ENCODE measurements around the gene TMEM14A. TPM values are rescaled to one million over a fixed set of nuclear protein-coding genes. Genes with fewer than 3 reads are reported as not detected.

Gene TMEM14A
- polyA plus RNA-seq, 6 donors from 2014 or later: 9.7 to 22.3 (median 15.5) TPM

- peak; percentile 23 for DNase-seq
- peak; percentile 78 to 80 for ATAC-seq (ENCODE audit: low read depth in 2 of 2)
- Mint-ChIP-seq H3K27me3 (peaks cover 5 to 14% (median 9%) of the 10 kb centered on the region in 3 donors), H3K27ac (peak overlapping the region in 1 of 6 donors; percentile 23), H3K4me3 (no peak overlapping the region), H3K36me3 (no peaks in the 10 kb centered on the region), H3K9me3 (peaks cover 0 to 1% (median 0%) of the 10 kb centered on the region in 7 donors), H3K4me1 (peaks cover 4 to 7% (median 5%) of the 10 kb centered on the region in 3 donors)
These were observed 53.7 kb downstream of the TMEM14A start for GRCh38 chr6:52724406-52725121.

- peaks cover 0 to 1% (median 0%) of the 10 kb centered on the region in 7 donors for H3K9me3 Mint-ChIP-seq
- peaks cover 4 to 7% (median 5%) of the 10 kb centered on the region in 3 donors for H3K4me1 Mint-ChIP-seq
- peaks cover 5 to 14% (median 9%) of the 10 kb centered on the region in 3 donors for H3K27me3 Mint-ChIP-seq
- DNase-seq (no peak), ATAC-seq (ENCODE audit: low read depth in 2 of 2) (no peak)
- no peaks in the 10 kb centered on the region for H3K36me3 Mint-ChIP-seq
- no peak overlapping the region for H3K27ac Mint-ChIP-seq
- no peak overlapping the region for H3K4me3 Mint-ChIP-seq
These were observed 54.2 kb downstream of the TMEM14A start for GRCh38 chr6:52725143-52725534.

GRCh38 chr6:52725535-52726192 lies 54.8 kb downstream of the TMEM14A start:
- no peak for DNase-seq
- H3K27ac Mint-ChIP-seq: peak overlapping the region in 2 of 6 donors; percentile 40 to 44
- peaks cover 4 to 7% (median 5%) of the 10 kb centered on the region in 3 donors for H3K4me1 Mint-ChIP-seq

GRCh38 chr6:52726193-52726542 lies 55.3 kb downstream of the TMEM14A start:
- Mint-ChIP-seq H3K4me3 (no peak overlapping the region), H3K36me3 (no peaks in the 10 kb centered on the region), H3K27me3 (peaks cover 3 to 7% (median 5%) of the 10 kb centered on the region in 3 donors), H3K4me1 (peaks cover 4 to 7% (median 5%) of the 10 kb centered on the region in 3 donors), H3K27ac (no peak overlapping the region), H3K9me3 (peaks cover 0 to 1% (median 0%) of the 10 kb centered on the region in 7 donors)
- ATAC-seq (ENCODE audit: low read depth in 2 of 2) (no peak), DNase-seq (no peak)

More at GRCh38 chr6:52725535-52726192, 54.8 kb downstream of the TMEM14A start:
- H3K36me3 Mint-ChIP-seq: no peaks in the 10 kb centered on the region
- H3K9me3 Mint-ChIP-seq: peaks cover 0 to 1% (median 0%) of the 10 kb centered on the region in 7 donors
- no peak for ATAC-seq (ENCODE audit: low read depth in 2 of 2)
- H3K4me3 Mint-ChIP-seq: no peak overlapping the region
- peaks cover 5 to 10% (median 6%) of the 10 kb centered on the region in 3 donors for H3K27me3 Mint-ChIP-seq

- DNase-seq (no peak), ATAC-seq (ENCODE audit: low read depth in 2 of 2) (no peak)
- Mint-ChIP-seq H3K27me3 (peaks cover 2 to 4% (median 3%) of the 10 kb centered on the region in 3 donors), H3K9me3 (peaks cover 0 to 1% (median 0%) of the 10 kb centered on the region in 7 donors), H3K4me3 (no peak overlapping the region), H3K36me3 (no peaks in the 10 kb centered on the region), H3K4me1 (peaks cover 4 to 7% (median 5%) of the 10 kb centered on the region in 3 donors), H3K27ac (no peak overlapping the region)
These were observed 56.0 kb downstream of the TMEM14A start for GRCh38 chr6:52726741-52727535.

- peaks cover 0 to 1% (median 0%) of the 10 kb centered on the region in 7 donors for H3K9me3 Mint-ChIP-seq
- ATAC-seq (ENCODE audit: low read depth in 2 of 2) (no peak), DNase-seq (no peak)
- H3K4me3 Mint-ChIP-seq: no peak overlapping the region
- no peaks in the 10 kb centered on the region for H3K36me3 Mint-ChIP-seq
- H3K27me3 Mint-ChIP-seq: peaks cover 0 to under 1% (median 0%) of the 10 kb centered on the region in 3 donors
- peaks cover 4 to 7% (median 5%) of the 10 kb centered on the region in 3 donors for H3K4me1 Mint-ChIP-seq
- no peak overlapping the region for H3K27ac Mint-ChIP-seq
These were observed 57.0 kb downstream of the TMEM14A start for GRCh38 chr6:52727908-52728307.

- Mint-ChIP-seq H3K27ac (no peak overlapping the region), H3K27me3 (no peaks in the 10 kb centered on the region), H3K4me3 (no peak overlapping the region), H3K36me3 (no peaks in the 10 kb centered on the region), H3K9me3 (peaks cover 0 to 1% (median 0%) of the 10 kb centered on the region in 7 donors), H3K4me1 (peaks cover 4 to 7% (median 5%) of the 10 kb centered on the region in 3 donors)
- no peak for DNase-seq
- ATAC-seq (ENCODE audit: low read depth in 2 of 2): no peak
These were observed 57.5 kb downstream of the TMEM14A start for GRCh38 chr6:52728394-52728793.

GRCh38 chr6:52729576-52729975 lies 58.7 kb downstream of the TMEM14A start:
- Mint-ChIP-seq H3K27me3 (peaks cover 0 to 8% (median 0%) of the 10 kb centered on the region in 3 donors), H3K4me3 (no peak overlapping the region), H3K9me3 (peaks cover 0 to 1% (median 0%) of the 10 kb centered on the region in 7 donors), H3K27ac (no peak overlapping the region), H3K4me1 (peaks cover 4 to 5% (median 4%) of the 10 kb centered on the region in 3 donors), H3K36me3 (no peaks in the 10 kb centered on the region)
- DNase-seq (no peak), ATAC-seq (ENCODE audit: low read depth in 2 of 2) (no peak)

- Mint-ChIP-seq H3K36me3 (no peaks in the 10 kb centered on the region), H3K27ac (no peak overlapping the region), H3K4me1 (no peaks in the 10 kb centered on the region), H3K4me3 (no peak overlapping the region), H3K27me3 (peaks cover 0 to 8% (median 0%) of the 10 kb centered on the region in 3 donors), H3K9me3 (no peaks in the 10 kb centered on the region)
- ATAC-seq (ENCODE audit: low read depth in 2 of 2) (no peak), DNase-seq (no peak)
These were observed 60.8 kb downstream of the TMEM14A start for GRCh38 chr6:52731719-52732118.

- no peaks in the 10 kb centered on the region for H3K36me3 Mint-ChIP-seq
- H3K27ac Mint-ChIP-seq: no peak overlapping the region
- peaks cover 0 to 12% (median 7%) of the 10 kb centered on the region in 3 donors for H3K27me3 Mint-ChIP-seq
- ATAC-seq (ENCODE audit: low read depth in 2 of 2) (no peak), DNase-seq (no peak)
- no peaks in the 10 kb centered on the region for H3K4me1 Mint-ChIP-seq
- no peaks in the 10 kb centered on the region for H3K9me3 Mint-ChIP-seq
- no peak overlapping the region for H3K4me3 Mint-ChIP-seq
These were observed 62.3 kb downstream of the TMEM14A start for GRCh38 chr6:52733172-52733571.

- Mint-ChIP-seq H3K4me1 (no peaks in the 10 kb centered on the region), H3K4me3 (no peak overlapping the region), H3K27me3 (peaks cover 0 to 15% (median 7%) of the 10 kb centered on the region in 3 donors), H3K27ac (no peak overlapping the region), H3K9me3 (no peaks in the 10 kb centered on the region), H3K36me3 (no peaks in the 10 kb centered on the region)
- ATAC-seq (ENCODE audit: low read depth in 2 of 2): no peak
- DNase-seq: no peak
These were observed 63.2 kb downstream of the TMEM14A start for GRCh38 chr6:52734072-52734471.

GRCh38 chr6:52735071-52735470 lies 64.2 kb downstream of the TMEM14A start:
- Mint-ChIP-seq H3K4me3 (no peak overlapping the region), H3K27ac (no peak overlapping the region), H3K36me3 (peaks cover 0 to 6% of the 10 kb centered on the region in 2 donors), H3K4me1 (no peaks in the 10 kb centered on the region), H3K27me3 (peaks cover 0 to 15% (median 7%) of the 10 kb centered on the region in 3 donors), H3K9me3 (peaks cover 0 to 7% (median 3%) of the 10 kb centered on the region in 7 donors)
- ATAC-seq (ENCODE audit: low read depth in 2 of 2) (no peak), DNase-seq (no peak)

GRCh38 chr6:52736145-52736544 lies 65.2 kb downstream of the TMEM14A start:
- peaks cover 0 to 15% of the 10 kb centered on the region in 2 donors for H3K36me3 Mint-ChIP-seq
- peaks cover 0 to 24% (median 12%) of the 10 kb centered on the region in 3 donors for H3K27me3 Mint-ChIP-seq
- DNase-seq: no peak
- no peak overlapping the region for H3K27ac Mint-ChIP-seq
- H3K9me3 Mint-ChIP-seq: peaks cover 4 to 16% (median 11%) of the 10 kb centered on the region in 7 donors
- no peak overlapping the region for H3K4me3 Mint-ChIP-seq
- H3K4me1 Mint-ChIP-seq: no peaks in the 10 kb centered on the region
- no peak for ATAC-seq (ENCODE audit: low read depth in 2 of 2)
